SW 1271 (cell line): ENCODE measurements around the gene MAGEB1.

Source experiments
- DNase-seq, 2 experiments: peaks; one replicate each; lab custom pipeline; 2025; lab: John Stamatoyannopoulos, UW

Gene MAGEB1, protein sequence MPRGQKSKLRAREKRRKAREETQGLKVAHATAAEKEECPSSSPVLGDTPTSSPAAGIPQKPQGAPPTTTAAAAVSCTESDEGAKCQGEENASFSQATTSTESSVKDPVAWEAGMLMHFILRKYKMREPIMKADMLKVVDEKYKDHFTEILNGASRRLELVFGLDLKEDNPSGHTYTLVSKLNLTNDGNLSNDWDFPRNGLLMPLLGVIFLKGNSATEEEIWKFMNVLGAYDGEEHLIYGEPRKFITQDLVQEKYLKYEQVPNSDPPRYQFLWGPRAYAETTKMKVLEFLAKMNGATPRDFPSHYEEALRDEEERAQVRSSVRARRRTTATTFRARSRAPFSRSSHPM

DNA sequence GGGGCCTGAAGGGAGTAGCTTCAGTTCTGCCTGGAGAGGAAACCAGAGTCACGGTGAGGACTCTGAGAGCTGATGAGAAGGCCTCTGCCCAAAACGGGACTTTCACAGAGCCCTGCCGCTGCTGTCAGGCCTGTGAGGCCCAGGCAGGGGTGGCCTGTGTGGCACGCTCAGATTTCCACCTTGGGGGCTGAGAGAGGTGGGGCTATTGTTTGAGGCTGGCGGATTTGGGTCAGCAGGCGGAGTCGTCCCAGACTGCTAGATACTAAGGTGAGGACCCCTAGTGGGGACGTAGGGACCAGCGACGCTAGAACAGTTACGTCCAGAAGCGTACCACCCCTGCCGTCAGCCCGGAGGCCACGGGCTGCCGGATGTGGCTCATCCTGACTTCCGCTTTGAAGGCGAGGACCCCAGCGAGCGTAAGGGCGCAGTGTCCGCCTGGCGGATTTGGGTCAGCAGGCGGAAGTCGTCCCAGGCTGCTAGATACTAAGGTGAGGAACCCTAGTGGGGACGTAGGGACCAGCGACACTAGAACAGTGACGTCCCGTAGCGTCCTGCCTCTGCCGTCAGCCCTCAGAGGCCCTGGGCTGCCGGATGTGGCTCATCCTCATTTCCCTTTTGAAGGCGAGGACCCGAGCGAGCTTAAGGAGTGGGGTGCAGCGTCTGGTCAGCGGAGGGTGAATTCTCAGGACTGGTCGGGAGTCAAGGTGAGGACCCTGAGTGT, at the start of gene MAGEB1:
MAGEB1 (plus strand) TSS at position 378 of the 721 bp plus-strand sequence. CDS start 3,348 bp downstream, outside the sequence.
- DNase-seq: no peak

DNA sequence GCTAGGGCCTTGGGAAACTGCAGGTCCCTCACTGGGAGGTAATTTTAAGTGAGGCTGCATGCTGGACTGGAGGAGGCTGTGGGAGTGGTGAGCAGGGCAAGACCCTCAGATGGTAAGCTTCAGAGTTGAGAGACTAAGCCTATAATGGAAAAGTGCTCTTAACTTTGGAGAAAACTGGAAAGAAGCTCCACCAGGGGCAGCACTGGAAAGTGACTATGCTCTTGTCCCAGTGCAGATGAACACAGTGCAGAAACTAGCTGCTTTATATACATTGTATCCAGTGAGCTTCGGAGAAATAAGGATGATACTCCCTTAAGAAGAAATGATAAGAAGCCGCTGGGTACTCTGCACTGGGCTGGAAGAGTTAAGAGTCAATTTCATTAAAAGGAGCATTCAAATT, 34.8 kb upstream of the MAGEB1 start:
- DNase-seq: no peak

DNA sequence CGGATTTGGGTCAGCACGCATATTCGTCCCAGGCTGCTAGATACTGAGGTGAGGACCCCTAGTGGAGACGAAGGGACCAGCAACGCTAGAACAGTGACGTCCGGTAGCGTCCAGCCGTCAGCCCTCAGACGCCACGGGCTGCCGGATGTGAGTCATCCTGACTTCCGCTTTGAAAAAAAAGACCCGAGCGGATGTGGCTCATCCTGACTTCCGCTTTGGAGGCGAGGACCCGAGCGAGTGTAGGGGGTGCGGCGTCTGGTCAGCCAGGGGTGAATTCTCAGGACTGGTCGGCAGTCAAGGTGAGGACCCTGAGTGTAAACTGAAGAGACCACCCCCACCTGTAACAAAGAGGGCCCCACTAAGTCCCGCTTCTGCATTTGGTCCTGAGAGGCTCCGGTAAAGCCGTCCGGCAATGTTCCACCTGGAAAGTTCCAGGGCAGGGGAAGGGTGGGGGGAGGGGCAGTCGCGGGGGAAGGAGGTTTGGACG, 31.5 kb upstream of the MAGEB1 start, which contains the start of gene MAGEB2:
MAGEB2 (plus strand) TSS at position 207 of the 487 bp plus-strand sequence. CDS start 3,018 bp downstream, outside the sequence.
- no peak for DNase-seq

DNA sequence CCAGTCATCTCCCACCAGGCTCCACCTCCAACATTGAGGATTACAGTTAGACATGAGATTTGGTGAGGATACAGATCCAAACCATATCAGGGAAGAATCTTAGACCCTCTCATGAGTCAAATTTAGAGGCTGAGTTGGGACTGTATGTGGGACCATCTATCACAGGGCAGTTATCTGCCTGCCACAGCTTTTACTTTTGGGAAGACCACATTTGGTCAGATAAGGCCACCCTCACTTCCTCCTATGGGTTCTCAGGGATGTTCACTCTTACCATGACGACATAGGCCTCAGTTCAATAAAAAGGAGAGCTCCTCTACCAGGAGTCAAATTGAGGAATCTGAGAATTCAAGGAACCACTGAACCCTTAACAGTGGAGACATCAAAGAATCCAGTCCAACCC, 29.5 kb upstream of the MAGEB1 start:
- DNase-seq: no peak

DNA sequence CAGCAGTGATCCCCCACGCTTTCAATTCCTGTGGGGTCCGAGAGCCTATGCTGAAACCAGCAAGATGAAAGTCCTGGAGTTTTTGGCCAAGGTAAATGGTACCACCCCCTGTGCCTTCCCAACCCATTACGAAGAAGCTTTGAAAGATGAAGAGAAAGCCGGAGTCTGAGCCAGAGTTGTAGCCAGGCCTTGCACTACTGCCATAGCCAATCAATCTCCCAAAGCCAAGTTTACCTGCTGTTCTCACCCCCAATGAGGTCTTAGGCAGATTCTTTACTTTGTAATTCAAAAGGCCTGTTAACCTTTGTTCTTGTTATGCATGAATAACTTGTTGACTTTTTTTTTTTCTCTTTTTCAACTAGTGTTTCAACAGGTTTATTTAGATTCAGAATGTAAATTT, 27.6 kb upstream of the MAGEB1 start:
- DNase-seq: no peak

DNA sequence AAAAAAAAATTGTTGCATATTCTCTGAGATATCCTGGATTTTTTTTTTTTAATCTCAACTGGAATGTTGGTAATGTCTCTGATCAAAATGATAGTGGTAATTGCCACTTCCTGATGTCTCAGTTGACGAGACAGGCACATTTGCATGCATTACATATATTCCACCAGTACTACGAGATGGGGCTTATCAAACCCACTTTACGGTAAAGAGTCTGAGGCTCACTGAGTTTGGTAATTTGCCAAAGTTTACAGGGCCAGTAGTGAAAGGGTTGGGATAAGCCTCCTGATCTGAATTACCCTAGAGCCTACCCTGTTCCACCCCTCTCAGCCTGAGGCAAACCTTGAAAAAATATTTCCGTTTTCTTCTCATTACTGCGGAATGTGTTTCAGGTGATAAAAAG, 26.3 kb upstream of the MAGEB1 start:
- DNase-seq: no peak

DNA sequence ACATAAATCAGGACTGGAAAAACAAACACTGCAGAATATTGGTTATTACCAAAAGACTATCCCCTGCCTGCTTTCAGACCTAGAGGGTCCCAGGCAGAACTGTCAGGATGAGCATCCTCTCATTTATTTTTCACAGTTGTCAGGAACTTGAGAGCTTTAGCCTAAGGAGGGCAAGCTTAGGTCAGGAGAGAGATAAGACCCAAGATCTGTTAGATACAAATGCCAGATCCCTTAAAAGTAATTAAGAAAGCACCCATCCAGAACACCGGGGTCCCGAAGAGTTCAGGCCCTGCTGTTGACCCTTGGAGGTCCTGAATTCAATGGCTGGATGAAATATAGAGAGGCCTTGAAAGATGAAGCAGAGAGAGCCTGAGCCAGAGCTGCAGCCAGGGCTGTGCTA, 22.4 kb upstream of the MAGEB1 start:
- no peak for DNase-seq

DNA sequence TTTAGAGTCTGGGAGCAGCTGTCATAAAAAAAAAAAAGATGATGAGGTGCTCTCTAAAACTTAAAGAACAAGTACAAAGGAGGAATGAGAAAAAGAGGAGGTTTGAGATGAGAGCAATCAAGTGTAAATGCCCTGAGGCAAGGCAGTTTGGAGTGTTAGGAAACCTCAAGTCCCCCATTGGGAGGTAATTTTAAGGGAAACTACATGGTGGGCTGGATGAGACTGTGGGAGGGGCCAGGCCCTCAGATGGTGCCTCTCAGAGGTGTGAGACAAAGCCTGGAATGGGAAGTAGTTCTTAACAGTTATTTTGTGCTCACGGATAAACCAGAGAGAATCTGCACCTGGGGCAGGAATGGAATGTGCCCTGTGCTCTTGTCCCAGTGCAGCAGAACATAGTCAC, 18.4 kb upstream of the MAGEB1 start:
- no peak for DNase-seq

DNA sequence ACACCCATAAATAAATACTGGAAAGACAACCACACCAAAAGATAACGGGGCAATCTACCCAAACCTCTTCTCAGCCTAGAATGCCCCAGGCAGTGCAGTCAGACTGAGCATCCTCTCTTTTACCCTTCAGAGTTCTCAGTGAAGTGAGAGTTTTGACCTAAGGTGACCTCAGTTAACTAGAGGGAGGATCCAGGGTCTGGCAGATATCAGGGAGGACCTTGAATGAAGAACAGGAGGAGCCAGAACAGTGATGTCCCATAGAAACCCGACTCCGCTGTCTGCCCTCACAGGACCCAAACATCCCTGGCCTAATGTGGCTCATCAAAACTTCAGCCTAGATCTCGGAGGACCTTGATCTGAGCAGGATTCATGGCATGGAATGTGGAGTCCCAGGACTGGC, 16.6 kb upstream of the MAGEB1 start, which contains the start of gene MAGEB3:
MAGEB3 (plus strand) TSS at position 263 of the 400 bp plus-strand sequence. CDS start 5,268 bp downstream, outside the sequence.
- DNase-seq: no peak

DNA sequence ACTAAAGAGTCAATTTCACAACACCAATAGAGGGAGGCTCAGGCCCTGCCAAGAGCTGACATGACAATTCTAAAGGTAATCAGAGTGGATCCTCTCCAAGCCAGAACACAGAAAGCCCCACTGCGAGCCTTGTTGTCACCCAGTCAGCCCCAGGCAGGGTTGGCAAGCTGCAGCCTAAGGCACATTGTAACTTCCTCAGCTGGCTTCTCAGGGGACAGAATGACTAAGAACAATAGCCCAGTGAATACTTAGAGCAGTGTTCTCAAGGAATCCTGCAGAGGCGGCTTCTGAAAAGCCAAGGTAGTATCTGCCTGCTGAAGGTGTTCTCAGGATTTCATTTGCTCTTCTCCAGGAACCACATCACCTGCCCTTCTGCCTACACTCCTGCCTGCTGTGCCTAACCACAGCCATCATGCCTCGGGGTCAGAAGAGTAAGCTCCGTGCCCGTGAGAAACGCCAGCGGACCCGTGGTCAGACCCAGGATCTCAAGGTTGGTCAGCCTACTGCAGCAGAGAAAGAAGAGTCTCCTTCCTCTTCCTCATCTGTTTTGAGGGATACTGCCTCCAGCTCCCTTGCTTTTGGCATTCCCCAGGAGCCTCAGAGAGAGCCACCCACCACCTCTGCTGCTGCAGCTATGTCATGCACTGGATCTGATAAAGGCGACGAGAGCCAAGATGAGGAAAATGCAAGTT, 5.1 kb upstream of the MAGEB1 start, which contains the start of gene MAGEB4:
MAGEB4 (plus strand) TSS at position 277 of the 692 bp plus-strand sequence; CDS start at position 413, 136 bp downstream.
- DNase-seq: no peak

DNA sequence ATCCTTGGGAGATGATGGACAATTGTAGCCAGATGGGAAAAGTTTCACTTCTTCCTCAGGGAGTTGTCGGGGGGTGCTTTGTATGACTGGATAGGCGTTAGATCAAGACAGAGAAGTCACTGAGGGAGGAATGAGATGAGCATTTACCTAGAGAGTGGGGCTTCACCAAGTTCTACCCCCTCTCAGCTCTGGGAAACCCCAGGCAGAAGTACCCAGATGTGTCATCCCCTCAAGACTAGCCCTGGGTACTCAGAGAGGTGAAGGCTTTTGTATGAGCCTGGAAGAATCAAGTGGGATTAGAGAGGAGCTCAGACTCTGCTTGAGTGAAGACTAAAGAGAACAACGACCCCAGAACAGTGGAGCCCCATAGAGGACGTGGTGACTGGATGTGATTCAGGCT, 1.9 kb downstream of the MAGEB1 start:
- DNase-seq: no peak

DNA sequence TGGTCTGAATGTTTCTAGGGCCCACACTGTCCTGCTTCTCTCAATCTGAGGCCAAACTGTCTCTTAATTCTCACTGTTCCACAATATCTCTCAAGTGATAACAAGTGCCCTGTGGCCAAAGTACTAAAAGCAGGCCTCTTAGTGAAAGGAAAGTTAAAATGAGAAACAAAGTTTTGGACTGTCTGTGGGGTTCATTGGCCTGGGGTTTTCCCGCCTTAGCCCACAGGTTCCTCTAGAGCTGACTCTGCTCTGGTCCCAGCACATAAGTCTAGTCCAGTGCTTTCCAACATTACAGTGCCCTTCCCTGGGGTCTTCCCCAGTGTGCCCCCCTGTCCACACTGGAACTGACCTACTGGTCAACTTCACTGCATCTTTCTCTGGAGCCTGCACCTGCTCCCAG, 6.3 kb downstream of the MAGEB1 start:
- DNase-seq: no peak

DNA sequence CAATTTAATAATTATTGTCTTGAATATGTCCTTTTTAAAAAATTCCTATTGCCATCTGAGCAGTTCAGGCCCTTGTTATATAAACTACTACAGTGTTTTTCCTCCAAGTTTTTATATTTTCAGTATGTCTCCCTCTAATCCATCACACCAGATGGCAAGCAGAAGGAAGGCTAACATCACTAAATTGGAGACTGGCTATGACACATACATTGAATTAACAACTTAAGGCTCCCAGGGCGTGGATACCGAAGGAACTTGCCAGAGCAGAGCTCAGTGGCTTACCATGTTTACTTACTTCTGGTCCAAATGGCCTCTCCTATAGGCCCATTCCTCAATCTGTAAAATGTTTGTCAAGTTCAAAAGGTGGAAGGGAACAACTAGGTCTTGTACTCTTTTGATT, 13.0 kb downstream of the MAGEB1 start:
- no peak for DNase-seq

DNA sequence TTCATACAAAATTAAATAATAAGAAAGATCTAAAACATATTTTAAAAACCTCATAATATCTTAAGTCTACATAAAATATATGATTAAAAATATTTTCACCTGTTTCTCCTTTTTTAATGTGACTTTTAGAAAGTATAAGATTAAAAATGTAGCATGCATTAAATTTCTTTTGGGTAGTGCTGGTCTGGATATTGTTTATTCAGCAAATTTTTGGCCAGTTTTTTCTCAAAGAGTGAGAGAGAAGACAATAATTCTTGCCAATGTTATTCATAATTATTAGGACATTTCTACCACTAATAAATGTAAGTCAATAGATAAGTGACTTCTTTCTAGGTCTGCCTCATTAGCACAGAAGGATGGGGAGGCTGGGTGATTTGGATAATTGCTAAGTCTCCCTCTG, 14.1 kb downstream of the MAGEB1 start:
- no peak for DNase-seq

DNA sequence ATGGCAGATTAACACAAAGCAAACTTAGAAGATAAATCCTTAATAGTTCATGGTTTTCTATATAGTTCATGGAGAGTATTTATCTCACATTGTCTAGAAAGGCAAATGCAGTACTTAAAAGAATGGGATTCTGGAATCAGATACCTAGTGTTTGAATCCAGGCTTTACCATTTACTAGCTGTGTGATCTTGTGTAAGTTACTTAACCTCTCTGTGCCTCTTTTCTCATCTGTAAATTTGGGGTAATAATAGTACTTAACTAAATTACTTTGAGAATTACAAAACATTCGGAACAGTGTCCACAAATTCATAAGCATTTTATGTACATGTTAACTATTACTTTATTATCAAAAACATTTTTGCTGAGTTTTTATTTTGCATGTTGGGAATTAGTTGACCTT, 15.8 kb downstream of the MAGEB1 start:
- no peak for DNase-seq

DNA sequence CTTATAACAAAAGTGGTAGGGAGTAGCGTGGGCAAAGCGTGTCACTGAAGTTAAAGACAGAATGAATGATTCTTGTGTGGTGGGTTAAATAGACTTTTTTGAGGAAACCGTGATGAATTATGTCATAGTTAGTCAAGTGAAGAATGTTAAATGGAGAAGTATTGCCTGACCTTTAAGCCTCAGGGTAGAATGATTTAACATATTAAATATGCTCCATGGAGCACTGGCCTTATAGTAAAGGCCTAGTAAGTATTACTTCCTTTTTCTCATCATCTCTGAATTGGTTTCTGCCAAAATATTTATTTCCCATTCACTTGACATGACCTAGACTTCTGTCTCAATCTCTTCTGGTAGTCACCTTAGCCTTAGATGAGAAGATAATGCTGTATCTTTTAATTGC, 23.7 kb downstream of the MAGEB1 start:
- DNase-seq: no peak

DNA sequence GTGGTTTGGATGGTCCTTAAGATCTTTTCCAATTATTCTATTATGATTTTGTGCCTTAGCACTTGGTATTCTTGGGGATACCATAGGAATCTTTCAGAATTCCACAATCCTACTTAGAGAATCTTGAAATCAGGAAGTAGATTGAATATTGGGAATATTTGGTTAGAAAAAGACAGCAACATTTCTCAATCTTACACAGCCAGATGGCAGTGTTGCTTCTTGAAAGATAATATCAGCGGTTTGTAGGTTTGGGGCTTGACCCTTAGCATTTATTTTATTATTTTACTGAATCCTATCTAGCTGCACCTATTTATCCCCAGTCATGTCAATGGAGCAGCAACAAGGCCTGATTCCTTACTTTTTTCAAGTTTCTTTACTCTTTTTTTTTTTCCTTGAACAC, 28.6 kb downstream of the MAGEB1 start:
- DNase-seq: peak in 1 of 2 experiments; percentile 0

DNA sequence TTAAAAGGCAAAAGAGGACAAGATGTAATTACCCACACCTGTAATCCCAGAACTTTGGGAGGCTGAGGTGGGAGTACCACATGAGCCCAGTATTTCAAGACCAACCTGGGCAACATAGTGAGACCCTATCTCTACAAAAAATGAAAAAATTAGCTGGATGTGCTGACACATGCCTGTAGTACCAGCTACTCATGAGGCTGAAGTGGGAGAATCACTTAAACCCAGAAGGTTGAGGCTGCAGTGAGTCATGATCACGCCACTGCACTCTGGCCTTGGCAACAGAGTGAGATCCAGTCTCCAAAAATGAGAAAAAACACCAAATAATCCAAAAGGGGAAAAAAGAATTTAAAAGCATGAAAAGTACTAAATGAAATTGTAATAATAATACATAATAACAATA, 31.4 kb downstream of the MAGEB1 start:
- DNase-seq: no peak

DNA sequence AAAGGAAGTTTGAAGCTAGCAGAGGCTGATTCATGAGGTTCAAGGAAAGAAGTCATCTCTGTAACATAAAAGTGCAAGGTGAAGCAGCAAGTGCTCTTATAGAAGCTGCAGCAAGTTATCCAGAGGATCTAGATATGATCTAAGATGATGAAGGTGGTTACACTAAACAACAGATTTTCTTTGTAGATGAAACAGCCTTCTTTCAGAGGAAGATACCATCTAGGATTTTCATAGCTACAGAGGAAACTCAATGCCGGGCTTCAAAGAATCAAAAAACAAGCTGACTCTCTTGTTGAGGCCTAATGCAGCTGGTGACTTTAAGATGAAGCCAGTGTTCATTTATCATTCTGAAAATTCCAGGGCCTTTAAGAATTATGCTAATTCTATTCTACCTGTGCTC, 33.5 kb downstream of the MAGEB1 start:
- DNase-seq: no peak

DNA sequence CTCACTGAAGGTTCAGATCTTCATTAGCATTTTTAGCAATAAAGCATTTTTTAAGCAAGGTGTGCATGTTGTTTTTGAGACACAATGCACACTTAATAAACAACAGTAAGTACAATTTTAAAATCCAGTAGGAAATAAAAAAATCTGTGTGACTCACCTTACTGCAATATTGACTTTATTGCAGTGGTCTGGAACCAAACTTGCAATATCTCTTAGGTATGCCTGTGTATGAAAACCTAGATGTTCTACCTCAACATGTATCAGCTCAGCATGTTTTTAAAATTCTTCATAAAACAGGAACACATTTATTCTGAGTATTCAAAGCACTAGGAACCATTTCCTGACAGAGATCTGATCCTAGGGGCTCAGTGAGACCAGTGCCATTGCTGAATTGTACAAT, 35.6 kb downstream of the MAGEB1 start:
- no peak for DNase-seq

DNA sequence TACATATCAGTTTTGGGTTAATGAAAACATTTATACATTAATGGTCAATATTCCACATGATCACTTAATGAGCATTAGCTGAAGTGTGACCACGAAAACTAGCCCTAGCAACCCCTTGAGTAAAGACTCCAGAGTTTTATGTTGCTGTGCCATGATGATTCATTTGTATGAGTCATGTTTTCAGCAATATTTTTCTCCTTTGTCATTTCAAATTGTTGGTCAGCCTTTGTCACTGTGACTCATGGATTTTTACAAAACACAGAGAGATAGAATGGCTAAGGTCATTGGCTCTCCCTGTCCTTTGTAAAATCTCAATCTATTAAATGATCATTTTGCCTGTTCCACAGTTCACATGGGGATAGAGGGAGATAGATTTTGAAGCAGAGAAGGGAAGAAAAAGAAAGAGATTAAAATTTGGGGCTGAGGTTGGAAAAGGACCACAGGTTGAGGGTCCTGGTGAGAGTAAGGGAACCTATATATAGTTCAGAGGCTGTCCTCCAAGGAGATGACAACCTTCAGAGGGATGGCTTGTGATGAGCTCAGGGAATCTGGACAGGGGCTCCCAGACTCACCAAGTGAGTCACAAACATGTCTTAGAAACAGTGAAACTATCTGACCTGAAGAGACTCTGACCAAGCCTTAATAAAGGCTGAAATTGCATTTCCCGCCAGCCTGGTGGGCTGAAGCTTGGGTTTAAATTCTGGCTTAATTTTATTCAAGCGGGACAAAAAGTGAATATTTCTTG, 36.7 kb downstream of the MAGEB1 start:
- peak; percentile 8 to 64 for DNase-seq
